ENCODE data around the gene BEST2.

GRCh38 chr19:12745166-12745897, 6.3 kb upstream of the BEST2 start:
- TF ChIP-seq CTCF (conservative IDR thresholded peaks at IDR 0.05; ENCODE audit: low read length) (no peak), EZH2phosphoT487 (IDR thresholded peaks at IDR 0.05; ENCODE audit: borderline replicate concordance) (no peak)

Measured in Loucy (cell line).